ENCODE measurements around the gene FAM114A2. TPM values are rescaled to one million over a fixed set of nuclear protein-coding genes. Genes with fewer than 3 reads are reported as not detected.

Gene FAM114A2
- total RNA-seq, 1 donor from 2014 or later: 46.5 TPM

GRCh38 chr5:154000703-154001102, 38.0 kb downstream of the FAM114A2 start:
- DNase-seq (ENCODE audit: low spot score) (no peak), ATAC-seq (no peak)
- intact Hi-C loops (cut with DNase I): no loop called here

DNA sequence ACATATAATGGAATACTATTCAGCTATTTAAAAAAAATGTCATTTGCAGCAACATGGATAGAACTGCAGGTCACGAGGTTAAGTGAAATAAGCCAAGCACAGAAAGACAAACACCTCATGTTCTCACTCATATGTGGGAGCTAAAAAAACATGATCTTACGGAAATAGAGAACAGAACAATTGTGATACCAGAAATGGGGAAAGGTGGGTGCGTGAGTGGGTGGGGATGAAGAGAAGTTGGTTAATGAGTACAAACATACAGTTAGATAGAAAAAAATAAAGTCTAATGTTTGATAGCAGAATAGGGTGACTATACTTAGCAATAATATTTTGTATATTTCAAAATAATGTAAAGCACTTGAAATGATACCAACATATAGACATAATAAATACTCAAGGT, 38.7 kb downstream of the FAM114A2 start:
- intact Hi-C loops (cut with DNase I): no loop called here
- no peak for ATAC-seq
- no peak for DNase-seq (ENCODE audit: low spot score)

- no peak for DNase-seq (ENCODE audit: low spot score)
- ATAC-seq: no peak
- intact Hi-C loops (cut with DNase I): no loop called here
These were observed 39.9 kb downstream of the FAM114A2 start for GRCh38 chr5:153998768-153999167.

GRCh38 chr5:153998010-153998409, 40.7 kb downstream of the FAM114A2 start:
- DNase-seq (ENCODE audit: low spot score) (no peak), ATAC-seq (no peak)
- intact Hi-C loops (cut with DNase I): no loop called here

DNA sequence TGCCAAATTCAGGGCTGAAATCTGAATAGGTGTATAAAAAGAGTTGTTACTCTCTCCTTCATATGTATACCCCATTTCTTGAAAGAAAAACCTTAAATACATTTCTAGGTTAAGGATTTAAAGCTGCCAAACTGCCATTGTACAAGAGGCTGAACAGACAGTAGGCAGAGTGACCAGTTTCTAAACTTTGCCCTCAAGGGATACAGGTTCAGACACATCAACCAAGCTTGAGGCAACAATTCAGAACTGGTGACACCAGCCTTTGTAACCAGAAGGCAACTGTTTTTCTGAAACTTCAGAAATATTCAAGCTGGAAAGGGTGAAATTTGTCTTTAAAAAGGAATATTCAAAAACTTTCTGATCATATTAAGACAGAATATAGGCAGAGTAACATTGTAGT, 47.5 kb downstream of the FAM114A2 start:
- intact Hi-C loops (cut with DNase I): no loop called here
- ATAC-seq (no peak), DNase-seq (ENCODE audit: low spot score) (no peak)

DNA sequence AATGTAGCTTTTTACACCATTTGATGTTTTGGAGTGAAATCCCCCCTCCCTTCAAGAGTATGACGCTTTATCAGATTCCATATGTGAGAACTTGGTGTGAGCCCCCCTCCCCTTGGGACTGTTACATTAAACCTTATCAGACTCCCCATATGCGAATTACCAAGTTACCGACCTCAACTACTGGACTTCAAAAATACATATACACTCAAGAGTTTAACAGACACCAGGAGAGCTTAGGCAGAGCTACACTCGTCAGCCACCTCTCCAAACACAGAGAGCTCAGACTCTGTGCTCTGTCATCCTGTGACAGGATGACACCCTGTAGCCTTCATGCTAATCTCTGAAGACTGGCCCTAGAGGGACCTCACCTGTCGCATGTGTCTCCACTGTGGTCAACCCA, 50.2 kb downstream of the FAM114A2 start:
- no peak for ATAC-seq
- DNase-seq (ENCODE audit: low spot score): no peak
- intact Hi-C loops (cut with DNase I): no loop called here

GRCh38 chr5:153987301-153987700, 51.4 kb downstream of the FAM114A2 start:
- ATAC-seq: no peak
- no peak for DNase-seq (ENCODE audit: low spot score)
- intact Hi-C loops (cut with DNase I): no loop called here

DNA sequence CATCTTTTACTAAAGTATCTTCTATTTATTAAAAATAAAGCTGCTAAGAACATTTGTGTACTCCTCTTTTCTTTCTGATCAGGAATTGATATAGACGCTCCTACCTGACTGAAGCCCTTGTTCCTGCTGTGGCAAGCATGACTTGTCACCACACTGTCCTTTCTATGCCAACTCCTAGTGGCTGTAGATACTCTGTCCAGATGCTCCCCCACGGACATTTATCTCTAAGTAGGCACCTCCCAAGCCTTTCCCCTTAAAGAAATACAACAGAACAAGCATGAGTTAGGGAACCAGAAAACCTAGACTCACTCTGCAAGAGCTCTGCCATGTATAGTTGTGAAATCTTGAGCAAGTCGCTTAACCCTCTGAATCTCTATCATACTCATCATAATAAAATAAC, 53.2 kb downstream of the FAM114A2 start:
- intact Hi-C loops (cut with DNase I): no loop called here
- ATAC-seq: no peak
- DNase-seq (ENCODE audit: low spot score): no peak

DNA sequence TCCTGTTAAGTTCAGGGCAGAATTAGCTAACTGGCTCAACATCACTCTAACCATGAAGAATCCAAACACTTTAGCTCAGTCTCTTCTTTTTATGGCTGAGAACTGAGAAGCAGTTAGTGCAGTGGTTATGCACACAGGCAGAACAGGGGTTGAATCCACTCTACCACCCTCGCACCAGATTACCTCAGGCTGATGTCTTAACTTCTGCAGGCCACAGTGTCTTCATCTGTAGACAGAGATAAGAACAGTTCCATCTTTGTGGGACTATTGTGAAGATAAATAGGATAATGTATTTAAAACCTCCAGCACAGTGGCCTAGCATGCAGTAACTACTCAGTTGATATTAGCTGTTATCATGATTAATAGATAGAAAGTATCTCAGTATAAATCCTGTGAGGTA, 54.8 kb downstream of the FAM114A2 start:
- DNase-seq (ENCODE audit: low spot score): no peak
- ATAC-seq: no peak
- intact Hi-C loops (cut with DNase I): no loop called here

DNA sequence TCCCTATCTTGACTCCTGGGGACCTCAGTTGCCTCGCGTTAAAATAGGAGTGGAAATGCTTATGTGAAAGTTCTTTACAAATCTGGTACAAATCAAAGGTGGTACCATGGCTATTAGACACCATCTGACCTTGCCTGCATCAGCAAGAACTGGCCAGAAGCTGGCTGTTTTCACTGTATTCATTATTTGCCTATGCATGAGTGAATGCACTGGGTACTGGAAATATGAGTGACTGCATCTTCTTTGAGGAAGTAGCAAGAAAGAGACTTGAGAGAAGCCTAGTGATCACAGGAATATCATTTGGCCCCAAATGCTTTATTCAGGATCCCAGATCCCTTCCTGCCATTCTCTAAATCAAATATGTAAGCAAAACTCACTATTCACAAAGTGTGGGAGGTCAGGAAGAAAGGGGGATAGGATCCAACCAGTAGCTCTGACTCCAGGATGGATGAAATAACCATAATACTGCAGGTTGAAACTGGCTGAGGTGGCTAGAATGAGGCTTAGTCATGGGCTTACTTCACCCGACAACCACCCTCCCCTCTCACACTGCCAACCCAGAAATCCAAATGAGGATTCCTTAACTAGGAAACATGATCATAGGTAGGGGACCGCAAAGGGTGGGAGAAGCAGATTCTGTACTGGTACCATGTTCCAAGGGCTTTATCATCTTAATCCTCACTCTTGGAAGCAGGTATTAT, 56.7 kb downstream of the FAM114A2 start:
- no peak for DNase-seq (ENCODE audit: low spot score)
- intact Hi-C loops (cut with DNase I): no loop called here

DNA sequence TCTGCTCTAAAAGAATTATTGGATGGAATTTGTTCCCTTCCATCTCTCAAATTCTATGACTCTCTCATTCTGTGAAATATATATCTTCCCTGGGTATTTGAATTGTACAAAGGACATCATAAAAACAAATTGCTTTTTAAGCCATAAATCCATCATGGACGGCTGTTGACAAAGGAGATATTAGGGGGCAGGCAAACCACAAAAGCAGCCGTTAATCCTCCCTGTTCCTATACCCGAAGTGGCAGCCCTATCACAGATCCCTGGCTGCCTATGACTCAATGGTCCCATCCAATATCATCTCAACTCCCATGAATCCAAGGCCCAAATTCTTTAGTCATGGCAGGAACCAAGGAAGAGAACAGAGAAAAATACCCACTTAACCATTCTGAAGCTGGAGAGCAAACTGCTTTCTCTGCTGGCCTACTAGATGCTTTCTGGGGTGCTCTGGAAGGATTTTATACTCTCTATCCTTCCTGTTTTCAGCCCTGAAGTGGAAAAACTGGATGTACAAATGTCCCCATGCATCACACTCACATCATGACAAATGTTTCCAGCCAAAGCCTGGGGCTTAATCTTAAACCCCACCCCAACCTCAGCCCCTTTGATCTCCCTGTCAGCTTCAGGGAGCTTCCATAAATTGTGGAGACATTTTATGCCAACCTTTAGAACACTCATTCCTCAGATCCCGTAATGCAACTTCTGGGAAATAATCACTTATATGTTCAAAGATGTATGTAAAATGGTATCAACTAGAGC, 59.5 kb downstream of the FAM114A2 start:
- intact Hi-C loops (cut with DNase I): no loop called here
- DNase-seq (ENCODE audit: low spot score) (no peak), ATAC-seq (no peak)

More for the DNA sequence above, 56.7 kb downstream of the FAM114A2 start:
- no peak for ATAC-seq

GRCh38 chr5:153974813-153975163, 63.9 kb downstream of the FAM114A2 start:
- ATAC-seq (peak; percentile 36), DNase-seq (ENCODE audit: low spot score) (no peak)
- intact Hi-C loops (cut with DNase I): no loop called here

- DNase-seq (ENCODE audit: low spot score): no peak
- ATAC-seq: no peak
- intact Hi-C loops (cut with DNase I): no loop called here
These were observed 64.4 kb downstream of the FAM114A2 start for GRCh38 chr5:153974131-153974812.

GRCh38 chr5:153972240-153972639, 66.5 kb downstream of the FAM114A2 start:
- no peak for ATAC-seq
- intact Hi-C loops (cut with DNase I): no loop called here
- DNase-seq (ENCODE audit: low spot score): no peak

DNA sequence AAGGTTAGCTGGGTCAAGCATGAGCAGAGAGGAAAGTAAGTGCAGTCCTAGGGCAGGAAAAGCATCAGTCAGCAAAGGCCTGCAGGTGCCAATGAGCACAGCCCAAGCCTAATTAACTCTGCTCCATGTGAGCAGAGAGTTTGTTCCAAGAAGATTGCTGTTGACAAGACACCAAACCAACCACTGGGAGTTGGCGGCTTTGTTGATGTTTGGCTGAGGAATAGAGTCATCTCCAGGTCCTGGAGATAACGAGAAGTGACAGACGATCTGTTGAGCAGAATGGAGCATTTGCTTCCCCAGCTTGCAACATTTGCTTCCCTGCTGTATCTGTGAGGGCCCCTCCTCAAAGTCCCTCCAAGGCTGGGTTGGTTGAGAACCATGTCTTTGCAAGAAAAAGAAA, 68.2 kb downstream of the FAM114A2 start:
- DNase-seq (ENCODE audit: low spot score): no peak
- intact Hi-C loops (cut with DNase I): no loop called here

DNA sequence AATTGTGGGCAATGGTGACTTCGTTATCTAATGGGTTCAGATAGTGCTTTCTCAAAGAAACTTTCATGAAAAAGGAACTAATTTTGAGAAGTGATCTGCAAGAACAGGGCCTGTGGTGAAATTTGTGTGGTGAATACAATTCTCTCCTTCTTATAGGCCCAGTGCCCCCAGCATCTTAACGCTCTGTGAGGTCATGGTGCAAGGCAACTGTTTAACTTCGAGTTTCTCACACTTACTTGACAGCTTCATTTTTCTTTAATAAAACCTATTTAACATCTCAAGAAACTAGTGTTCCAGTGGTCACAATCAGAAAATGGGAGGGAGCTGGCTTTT, 69.2 kb downstream of the FAM114A2 start:
- DNase-seq (ENCODE audit: low spot score): no peak
- intact Hi-C loops (cut with DNase I): loop anchor here (5.0 to 10.0 kb wide), 2 partner anchors 482 to 1435 kb away; no protein-coding TSS in a partner anchor
- ATAC-seq: no peak

More for the DNA sequence above, 68.2 kb downstream of the FAM114A2 start:
- ATAC-seq: no peak

DNA sequence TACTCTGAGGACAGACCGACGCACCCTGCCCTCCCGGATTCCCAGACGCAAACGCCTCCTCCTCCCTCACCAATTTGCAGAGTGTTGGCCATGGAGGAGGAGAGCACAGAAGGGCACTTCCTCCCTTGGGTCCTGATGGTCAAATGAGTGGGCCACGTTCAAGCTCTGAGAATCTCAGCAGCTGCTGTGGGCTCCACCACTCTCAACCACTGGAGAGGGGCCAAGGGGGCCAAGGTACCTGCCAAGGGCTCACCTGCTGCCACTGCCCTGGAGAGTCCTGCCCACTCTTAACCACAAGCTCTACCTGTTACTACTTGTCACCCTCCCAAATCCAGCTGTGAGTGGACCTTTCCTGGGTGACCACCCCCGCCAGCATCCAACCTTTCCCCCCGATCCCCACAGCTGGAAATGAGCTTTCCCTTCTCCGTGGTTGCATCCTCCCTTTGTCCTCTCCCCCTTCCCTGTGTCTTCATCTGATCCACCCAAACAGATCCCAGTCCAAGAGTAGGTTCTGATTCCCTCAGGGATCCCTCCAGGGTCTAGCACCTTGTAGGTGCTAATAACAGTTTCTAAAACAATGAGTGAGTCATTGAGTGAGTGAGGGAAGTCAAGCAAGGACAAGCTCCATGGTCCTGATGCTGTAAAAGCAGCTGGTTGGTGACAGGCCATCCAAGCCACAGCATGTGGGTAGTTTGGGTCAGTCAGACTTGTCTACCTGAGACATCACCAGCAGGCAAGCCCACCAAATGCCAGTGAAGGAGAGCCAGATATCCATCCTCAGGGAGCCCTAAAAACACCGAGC, 69.7 kb downstream of the FAM114A2 start:
- intact Hi-C loops (cut with DNase I): loop anchor here (5.0 to 10.0 kb wide), 2 partner anchors 482 to 1434 kb away; no protein-coding TSS in a partner anchor
- ATAC-seq (no peak), DNase-seq (ENCODE audit: low spot score) (no peak)

GRCh38 chr5:153964880-153965645, 73.6 kb downstream of the FAM114A2 start:
- intact Hi-C loops (cut with DNase I): loop anchor here (5.0 to 10.0 kb wide), 2 partner anchors 478 to 1430 kb away; no protein-coding TSS in a partner anchor
- DNase-seq (ENCODE audit: low spot score) (no peak), ATAC-seq (peak; percentile 81)
